Measurements from ENCODE around the gene ZFAND3. TPM values are rescaled to one million over a fixed set of nuclear protein-coding genes. Genes with fewer than 3 reads are reported as not detected.

The ZFAND3 gene
- total RNA-seq, 1 donor from 2014 or later: 131 TPM

GRCh38 chr6:38174806-38175495 is 355.4 kb downstream of the ZFAND3 start:
- Mint-ChIP-seq H3K9me3 (ENCODE audit: unreplicated experiment) (no peaks in the 10 kb centered on the region), H3K27ac (ENCODE audit: unreplicated experiment) (no peak overlapping the region), H3K27me3 (ENCODE audit: low read depth, unreplicated experiment) (no peaks in the 10 kb centered on the region), H3K4me1 (ENCODE audit: low read depth, unreplicated experiment) (peaks cover 8% of the 10 kb centered on the region), H3K4me3 (ENCODE audit: unreplicated experiment) (no peak overlapping the region), H3K36me3 (ENCODE audit: low read depth, unreplicated experiment) (peaks cover 7% of the 10 kb centered on the region)
- H3K4me1 ChIP-seq (ENCODE audit: insufficient read depth, low read length): no peaks in the 10 kb centered on the region
- H4K20me1 ChIP-seq (ENCODE audit: insufficient read depth, low read length): no peaks in the 10 kb centered on the region
- H3K9me3 ChIP-seq (ENCODE audit: insufficient read depth, low read depth, low read length): no peaks in the 10 kb centered on the region
- H3K36me3 ChIP-seq (ENCODE audit: insufficient read depth, low read length): no peaks in the 10 kb centered on the region
- DNase-seq (ENCODE audit: low read depth) (no peak), FAIRE-seq (no peak)
- no peaks in the 10 kb centered on the region for H3K27me3 ChIP-seq (ENCODE audit: insufficient read depth, low read length)
- H3K9ac ChIP-seq (ENCODE audit: low read length): no peak overlapping the region
- no peaks in the 10 kb centered on the region for H3K79me2 ChIP-seq (ENCODE audit: insufficient read depth, low read length)
- no peak overlapping the region for H3K4me2 ChIP-seq (ENCODE audit: low read length)
- no peak overlapping the region for H2AFZ ChIP-seq (ENCODE audit: low read depth, low read length)
- no peak overlapping the region for H3K4me3 ChIP-seq (ENCODE audit: insufficient read depth, low read depth, low read length)
- H3K27ac ChIP-seq (ENCODE audit: low read depth, low read length): no peak overlapping the region
- TF ChIP-seq EZH2 (IDR thresholded peaks at IDR 0.05; ENCODE audit: insufficient read depth, low read length): no peak
- no peak for TF ChIP-seq CTCF (IDR thresholded peaks at IDR 0.05; ENCODE audit: insufficient read depth, low read depth, low read length)

- TF ChIP-seq EZH2 (IDR thresholded peaks at IDR 0.05; ENCODE audit: insufficient read depth, low read length) (no peak), CTCF (IDR thresholded peaks at IDR 0.05; ENCODE audit: insufficient read depth, low read depth, low read length) (no peak)
Observed at GRCh38 chr6:38175786-38176185, 356.3 kb downstream of the ZFAND3 start.

More at GRCh38 chr6:38175786-38176185, 356.3 kb downstream of the ZFAND3 start:
- Histone ChIP-seq H3K9me3 (ENCODE audit: insufficient read depth, low read depth, low read length) (no peaks in the 10 kb centered on the region), H3K9ac (ENCODE audit: low read length) (no peak overlapping the region), H3K36me3 (ENCODE audit: insufficient read depth, low read length) (no peaks in the 10 kb centered on the region), H3K79me2 (ENCODE audit: insufficient read depth, low read length) (no peaks in the 10 kb centered on the region), H3K4me3 (ENCODE audit: insufficient read depth, low read depth, low read length) (no peak overlapping the region), H3K4me1 (ENCODE audit: insufficient read depth, low read length) (no peaks in the 10 kb centered on the region), H2AFZ (ENCODE audit: low read depth, low read length) (no peak overlapping the region), H3K27ac (ENCODE audit: low read depth, low read length) (no peak overlapping the region), H4K20me1 (ENCODE audit: insufficient read depth, low read length) (no peaks in the 10 kb centered on the region), H3K4me2 (ENCODE audit: low read length) (no peak overlapping the region), H3K27me3 (ENCODE audit: insufficient read depth, low read length) (no peaks in the 10 kb centered on the region)
- Mint-ChIP-seq H3K27me3 (ENCODE audit: low read depth, unreplicated experiment) (no peaks in the 10 kb centered on the region), H3K9me3 (ENCODE audit: unreplicated experiment) (no peaks in the 10 kb centered on the region), H3K4me3 (ENCODE audit: unreplicated experiment) (no peak overlapping the region), H3K36me3 (ENCODE audit: low read depth, unreplicated experiment) (peaks cover 7% of the 10 kb centered on the region), H3K27ac (ENCODE audit: unreplicated experiment) (no peak overlapping the region), H3K4me1 (ENCODE audit: low read depth, unreplicated experiment) (peaks cover 8% of the 10 kb centered on the region)
- no peak for FAIRE-seq
- DNase-seq (ENCODE audit: low read depth): no peak

Measured in astrocyte (in vitro differentiated cells and primary cell).